ENCODE data around the gene SLCO4A1.

- TF ChIP-seq, protein P1, sequence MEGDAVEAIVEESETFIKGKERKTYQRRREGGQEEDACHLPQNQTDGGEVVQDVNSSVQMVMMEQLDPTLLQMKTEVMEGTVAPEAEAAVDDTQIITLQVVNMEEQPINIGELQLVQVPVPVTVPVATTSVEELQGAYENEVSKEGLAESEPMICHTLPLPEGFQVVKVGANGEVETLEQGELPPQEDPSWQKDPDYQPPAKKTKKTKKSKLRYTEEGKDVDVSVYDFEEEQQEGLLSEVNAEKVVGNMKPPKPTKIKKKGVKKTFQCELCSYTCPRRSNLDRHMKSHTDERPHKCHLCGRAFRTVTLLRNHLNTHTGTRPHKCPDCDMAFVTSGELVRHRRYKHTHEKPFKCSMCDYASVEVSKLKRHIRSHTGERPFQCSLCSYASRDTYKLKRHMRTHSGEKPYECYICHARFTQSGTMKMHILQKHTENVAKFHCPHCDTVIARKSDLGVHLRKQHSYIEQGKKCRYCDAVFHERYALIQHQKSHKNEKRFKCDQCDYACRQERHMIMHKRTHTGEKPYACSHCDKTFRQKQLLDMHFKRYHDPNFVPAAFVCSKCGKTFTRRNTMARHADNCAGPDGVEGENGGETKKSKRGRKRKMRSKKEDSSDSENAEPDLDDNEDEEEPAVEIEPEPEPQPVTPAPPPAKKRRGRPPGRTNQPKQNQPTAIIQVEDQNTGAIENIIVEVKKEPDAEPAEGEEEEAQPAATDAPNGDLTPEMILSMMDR (IDR thresholded peaks at IDR 0.05) = no peak
- TF ChIP-seq POLR2A (IDR thresholded peaks at IDR 0.05) = no peak
Observed at GRCh38 chr20:62603907-62604785, 38.2 kb upstream of the SLCO4A1 start.
